OCI-M2 (cell line): ENCODE measurements around the gene ITGAX.
"Not testable (repeated sequence)": the region's sequence is repeated elsewhere in the genome, so short reads cannot be mapped to it uniquely, and the experiment has no call there.

Source experiments
- DNase-seq: peaks from one replicate; lab custom pipeline; 2025; ENCODE audit not compliant: unreplicated experiment; lab: John Stamatoyannopoulos, UW

Gene ITGAX

DNA sequence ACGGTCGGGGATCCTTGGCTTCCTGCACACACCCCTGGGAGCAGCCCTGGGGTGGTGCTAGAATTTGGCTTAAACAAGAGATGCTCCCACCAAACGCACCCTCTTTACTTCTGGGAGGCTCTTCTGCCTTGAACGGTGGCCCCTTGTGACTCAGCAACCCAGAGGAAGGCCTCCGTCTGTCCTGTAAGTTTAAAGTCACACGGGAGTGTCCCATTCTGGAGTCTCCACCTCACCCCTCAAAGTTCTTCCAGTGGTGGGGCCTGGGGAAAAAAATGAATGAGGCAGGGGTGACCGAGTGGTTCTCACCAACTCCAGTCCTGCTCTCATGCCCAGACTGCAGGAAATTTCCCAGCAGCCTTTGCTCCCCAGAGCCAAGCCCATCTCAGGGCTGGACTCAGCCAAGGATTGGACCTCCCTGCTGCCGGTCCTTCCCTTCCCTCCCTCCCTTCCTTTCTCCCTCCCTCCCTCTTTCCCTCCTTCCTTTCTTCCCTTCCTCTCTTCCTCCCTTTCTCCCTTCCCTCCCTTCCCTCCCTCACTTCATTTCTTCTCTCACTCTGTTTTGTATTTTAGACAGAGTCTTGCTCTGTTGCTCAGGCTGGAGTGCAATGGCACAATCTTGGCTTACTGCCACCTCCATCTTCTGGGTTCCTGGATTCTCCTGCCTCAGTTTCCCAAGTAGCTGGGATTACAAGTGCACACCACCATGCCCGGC is 49.5 kb downstream of the ITGAX start:
- no peak for DNase-seq

GRCh38 chr16:31407406-31407805 is 52.4 kb downstream of the ITGAX start:
- DNase-seq = no peak

- DNase-seq = no peak
Observed at GRCh38 chr16:31409433-31409832, 54.5 kb downstream of the ITGAX start.

DNA sequence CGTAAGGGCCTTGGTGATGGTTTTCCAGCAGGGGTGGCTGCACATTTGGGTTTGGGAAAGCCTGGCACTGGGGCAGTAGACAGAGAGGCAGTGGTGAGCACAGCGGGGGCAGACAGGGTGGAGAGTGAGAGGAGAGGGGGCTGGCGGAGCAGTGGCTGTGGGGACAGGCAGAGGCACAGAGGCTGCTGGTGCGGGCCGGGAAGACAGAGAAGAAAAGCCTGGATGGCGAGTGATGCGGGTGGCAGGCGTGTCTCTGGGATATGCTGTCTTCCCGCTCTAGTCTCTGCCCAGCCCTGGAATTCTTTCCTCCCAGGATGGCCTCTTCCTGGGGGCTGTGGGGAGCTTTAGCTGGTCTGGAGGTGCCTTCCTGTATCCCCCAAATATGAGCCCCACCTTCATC is 55.1 kb downstream of the ITGAX start:
- DNase-seq = no peak

DNA sequence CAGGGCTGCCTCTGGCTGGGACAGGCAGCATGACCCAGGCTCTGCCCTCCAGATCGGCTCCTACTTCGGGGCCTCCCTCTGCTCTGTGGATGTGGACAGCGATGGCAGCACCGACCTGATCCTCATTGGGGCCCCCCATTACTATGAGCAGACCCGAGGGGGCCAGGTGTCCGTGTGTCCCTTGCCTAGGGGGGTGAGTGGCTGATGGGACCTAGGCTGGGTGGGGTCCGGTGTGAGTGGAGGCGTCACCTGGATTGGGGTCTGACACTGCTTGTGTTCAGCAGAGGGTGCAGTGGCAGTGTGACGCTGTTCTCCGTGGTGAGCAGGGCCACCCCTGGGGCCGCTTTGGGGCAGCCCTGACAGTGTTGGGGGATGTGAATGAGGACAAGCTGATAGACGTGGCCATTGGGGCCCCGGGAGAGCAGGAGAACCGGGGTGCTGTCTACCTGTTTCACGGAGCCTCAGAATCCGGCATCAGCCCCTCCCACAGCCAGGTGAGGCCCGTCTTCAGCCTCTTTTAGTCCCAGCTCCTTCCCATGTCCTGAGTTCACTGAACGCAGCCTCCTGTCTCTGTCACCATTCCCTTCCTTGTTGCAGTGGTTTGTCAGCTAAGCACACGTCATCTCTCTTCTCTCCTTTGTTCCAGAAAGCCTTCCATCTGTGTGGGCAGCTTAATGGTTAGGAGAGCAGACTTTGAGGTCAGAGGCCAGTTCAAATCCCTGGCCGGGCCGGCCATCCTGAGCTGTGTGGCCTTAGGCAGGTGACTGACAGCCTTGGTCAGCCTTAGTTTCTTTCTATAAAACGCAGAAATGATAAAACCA is 56.3 kb downstream of the ITGAX start:
- DNase-seq = no peak

- no peak for DNase-seq
Observed at GRCh38 chr16:31412750-31413149, 57.8 kb downstream of the ITGAX start.

DNA sequence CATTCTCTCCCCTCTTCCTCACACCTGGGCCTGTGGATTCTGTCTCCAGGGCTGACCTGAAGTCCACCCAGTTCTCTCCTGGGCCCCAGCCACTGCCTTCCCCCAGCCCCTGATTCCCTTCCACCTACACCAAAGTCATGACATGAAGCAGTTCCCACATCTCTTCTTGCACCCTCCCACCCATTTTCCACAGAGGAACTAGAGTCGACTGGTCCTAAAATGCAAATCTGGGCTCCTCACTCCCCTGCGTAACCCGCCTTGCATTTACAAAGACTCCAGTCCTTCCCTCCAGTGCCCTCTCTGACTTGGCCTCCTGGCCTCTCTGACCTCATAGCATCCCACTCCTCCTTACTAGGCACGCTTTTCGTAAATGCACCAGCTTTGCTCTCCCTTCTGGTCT is 58.4 kb downstream of the ITGAX start:
- DNase-seq = no peak

DNA sequence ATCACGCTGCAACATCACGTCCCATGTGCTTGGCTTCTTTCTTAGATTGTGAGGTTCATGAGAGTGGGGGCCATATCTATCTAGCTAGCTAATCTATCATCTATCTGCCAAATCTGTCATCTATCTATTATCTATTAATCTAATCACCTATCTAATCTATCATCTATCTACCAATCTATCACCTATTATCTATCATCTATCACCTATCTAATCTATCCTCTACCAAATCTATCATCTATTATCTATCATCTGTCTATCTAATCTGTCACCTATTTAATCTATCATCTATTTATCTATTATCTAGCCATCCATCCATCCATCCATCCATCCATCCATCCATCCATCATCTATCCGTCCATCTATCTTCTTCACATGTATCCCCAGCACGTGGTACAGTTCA is 59.0 kb downstream of the ITGAX start:
- DNase-seq = no peak

DNA sequence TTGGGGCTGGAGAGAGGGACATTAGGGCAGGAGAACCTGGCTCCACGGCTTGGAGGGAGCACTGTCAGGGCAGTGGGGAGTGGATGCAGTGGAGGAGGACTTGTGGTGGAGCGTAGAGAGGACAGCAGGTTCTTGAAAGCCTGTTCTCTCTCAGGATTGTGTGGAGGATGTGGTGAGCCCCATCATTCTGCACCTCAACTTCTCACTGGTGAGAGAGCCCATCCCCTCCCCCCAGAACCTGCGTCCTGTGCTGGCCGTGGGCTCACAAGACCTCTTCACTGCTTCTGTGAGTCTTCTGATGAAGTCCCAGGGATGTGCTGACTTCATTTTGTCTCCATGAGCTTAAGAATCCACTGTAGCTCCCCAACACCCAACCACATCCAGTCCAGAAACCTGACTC is 59.7 kb downstream of the ITGAX start:
- no peak for DNase-seq

- no peak for DNase-seq
Observed at GRCh38 chr16:31416371-31416770, 61.4 kb downstream of the ITGAX start.

DNA sequence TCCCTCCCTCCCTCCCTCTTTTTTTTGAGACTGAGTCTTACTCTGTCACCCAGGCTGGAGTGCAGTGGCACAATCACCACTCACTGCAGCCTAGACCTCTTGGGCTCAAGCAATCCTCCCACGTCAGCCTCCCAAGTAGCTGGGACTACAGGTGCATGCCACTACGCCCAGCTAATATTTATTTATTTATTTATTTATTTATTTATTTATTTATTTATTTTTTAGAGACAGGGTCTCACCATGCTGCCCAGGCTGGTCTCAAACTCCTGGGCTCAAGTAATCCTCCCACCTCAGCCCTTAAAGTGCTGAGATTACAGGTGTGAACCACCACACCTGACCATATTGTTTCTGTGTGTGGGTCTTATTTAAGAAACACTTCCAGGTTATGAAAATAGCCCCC is 62.1 kb downstream of the ITGAX start:
- not testable (repeated sequence) for DNase-seq

- DNase-seq = no peak
Observed at GRCh38 chr16:31417916-31418315, 62.9 kb downstream of the ITGAX start.

DNA sequence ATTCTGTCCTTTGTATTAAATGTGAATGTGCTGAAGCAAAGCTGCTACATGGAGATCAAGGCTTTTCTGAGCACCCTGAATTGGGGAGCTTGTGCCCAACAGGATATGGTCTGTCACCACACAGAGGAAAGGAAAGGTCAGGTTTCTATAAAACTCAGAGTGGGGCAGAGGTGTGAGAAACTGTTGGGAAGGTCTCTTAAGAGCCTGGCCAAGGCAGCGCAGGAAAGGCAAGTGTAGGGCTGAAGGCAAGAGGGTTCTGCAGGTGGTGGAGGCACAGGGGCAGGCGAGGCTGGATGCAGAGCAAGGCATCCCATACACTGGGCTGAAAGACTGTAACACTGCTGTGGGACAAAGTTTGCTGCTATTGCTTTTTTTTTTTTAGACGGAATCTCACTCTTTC is 65.1 kb downstream of the ITGAX start:
- no peak for DNase-seq

DNA sequence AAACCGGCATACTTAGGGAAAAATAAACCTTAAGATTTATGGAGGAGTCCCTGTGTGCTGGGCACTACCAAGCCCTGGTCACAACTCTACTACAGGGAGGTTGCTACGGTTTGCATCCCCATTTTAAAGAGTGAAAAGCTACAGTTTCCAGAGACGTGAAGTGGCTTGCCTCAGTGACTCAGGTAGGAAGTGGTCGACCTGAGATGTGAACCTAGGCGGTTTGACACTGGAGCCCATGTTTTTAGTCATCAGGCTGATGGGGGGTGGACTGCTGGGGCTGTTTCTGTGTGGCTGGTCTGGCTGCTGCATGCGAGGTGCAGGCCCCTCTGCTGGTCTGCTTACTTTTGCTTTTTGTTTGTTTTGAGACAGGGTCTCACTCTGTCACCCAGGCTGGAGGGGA is 66.6 kb downstream of the ITGAX start:
- DNase-seq = no peak

DNA sequence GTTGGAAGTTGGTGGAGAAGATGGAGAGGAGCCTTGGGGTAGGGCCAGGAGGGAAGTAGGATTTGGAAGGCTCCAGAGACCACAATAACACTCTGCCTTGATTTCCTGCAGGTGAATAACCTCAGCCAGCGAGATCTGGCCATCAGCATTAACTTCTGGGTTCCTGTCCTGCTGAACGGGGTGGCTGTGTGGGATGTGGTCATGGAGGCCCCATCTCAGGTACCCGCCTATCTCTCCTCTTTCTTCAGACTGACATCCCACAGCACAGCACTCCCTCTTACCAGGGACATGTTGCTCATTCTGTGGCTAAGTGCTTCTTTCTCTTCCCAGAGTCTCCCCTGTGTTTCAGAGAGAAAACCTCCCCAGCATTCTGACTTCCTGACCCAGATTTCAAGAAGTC is 68.3 kb downstream of the ITGAX start:
- no peak for DNase-seq

DNA sequence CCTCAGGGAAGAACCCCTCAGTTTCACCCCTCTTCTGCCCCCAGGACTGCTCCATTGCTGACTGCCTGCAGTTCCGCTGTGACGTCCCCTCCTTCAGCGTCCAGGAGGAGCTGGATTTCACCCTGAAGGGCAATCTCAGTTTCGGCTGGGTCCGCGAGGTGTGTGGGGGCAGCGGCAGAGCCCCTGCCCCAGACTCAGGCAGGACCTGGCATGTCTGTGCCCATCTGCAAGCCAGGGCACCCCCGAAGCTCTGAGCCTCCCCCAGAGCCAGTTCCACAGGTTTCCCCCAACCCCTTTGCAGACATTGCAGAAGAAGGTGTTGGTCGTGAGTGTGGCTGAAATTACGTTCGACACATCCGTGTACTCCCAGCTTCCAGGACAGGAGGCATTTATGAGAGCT is 68.8 kb downstream of the ITGAX start:
- DNase-seq = no peak

GRCh38 chr16:31427441-31428278 is 72.7 kb downstream of the ITGAX start:
- DNase-seq = no peak

DNA sequence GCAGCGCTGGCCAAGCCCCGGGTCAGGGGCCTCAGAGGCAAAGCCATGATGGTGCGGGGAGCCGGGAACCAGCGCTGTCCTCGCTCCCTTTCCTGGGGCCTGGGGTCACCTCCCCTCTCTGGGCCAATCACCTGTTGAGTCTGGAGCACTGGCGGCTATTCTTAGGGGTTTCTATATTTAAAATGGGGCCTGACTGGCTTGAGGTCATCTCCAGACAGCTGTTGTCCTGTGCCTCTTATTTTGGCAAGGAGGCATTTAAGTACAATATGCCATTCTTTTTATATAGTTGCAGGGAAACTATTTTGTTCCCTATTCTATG is 73.3 kb downstream of the ITGAX start, which contains the start of gene COX6A2:
COX6A2 (minus strand) TSS at position 82 of the 319 bp plus-strand sequence; CDS start at position 47, 35 bp downstream.
- DNase-seq = no peak

DNA sequence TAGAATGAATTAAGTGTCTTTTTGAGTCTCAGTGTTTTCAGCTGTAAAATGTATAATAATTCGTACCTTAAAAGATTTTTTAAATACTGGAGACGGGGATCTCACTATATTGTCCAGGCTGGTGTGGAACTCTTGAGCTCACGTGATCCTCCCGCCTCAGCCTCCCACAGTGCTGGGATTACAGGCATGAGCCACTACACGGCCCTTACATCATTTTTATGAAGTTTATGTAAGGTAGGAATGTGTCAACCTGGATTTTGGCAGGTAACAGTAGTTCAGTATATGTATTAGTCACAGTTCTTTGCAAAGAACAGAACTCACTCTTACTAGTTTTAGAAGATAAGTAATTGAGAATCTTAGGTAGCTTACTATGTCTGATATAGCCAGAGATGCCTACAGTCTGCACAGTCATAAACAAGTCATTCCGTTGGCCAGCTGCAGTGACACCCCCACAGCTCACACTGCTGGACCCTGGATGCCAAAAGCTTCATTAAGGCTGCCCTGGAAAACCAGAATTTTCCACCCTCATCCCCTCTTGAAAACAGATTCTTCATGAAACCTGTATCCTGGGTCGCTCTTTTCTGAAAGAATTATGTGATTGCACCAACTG is 73.8 kb downstream of the ITGAX start:
- DNase-seq = no peak

DNA sequence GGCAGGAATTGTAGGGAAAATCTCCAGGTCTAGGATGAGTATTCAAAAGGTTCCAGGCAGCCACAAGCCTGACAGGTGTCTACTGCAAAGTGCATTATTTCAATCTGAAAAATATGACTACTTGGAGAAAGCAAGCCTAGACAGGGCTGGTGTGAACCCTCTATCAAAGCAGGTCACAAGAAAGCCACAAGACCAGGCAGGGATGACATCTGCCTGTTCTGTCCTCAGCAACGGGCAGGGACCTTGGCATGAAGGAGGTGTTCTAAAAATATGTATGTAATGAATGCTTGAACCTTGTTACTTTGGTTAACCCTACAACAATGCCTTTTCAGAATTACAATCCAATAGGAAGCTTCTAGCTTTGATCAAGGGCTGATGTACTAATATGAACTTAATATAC is 74.3 kb downstream of the ITGAX start:
- DNase-seq = no peak

DNA sequence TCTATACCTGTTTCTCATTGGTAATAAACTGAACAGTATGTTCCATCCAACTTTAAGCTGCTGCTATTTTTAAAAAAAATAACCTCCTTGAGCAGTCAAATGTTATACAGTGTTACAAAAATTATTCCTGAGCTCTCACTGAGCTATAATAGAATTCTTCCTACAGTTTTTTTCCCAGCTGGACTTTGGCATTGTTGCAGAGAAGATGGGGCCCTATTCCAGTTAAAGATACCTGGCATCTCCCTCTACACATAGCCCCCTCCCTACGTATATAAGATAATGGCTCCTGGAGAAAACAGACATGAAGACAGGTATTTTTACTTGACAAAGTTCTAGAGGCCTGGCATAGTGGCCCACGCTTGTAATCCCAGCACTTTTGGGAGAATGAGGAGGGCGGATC is 74.8 kb downstream of the ITGAX start:
- no peak for DNase-seq
